B cell (primary cell): ENCODE data around the gene HES4. TPM values are rescaled to one million over a fixed set of nuclear protein-coding genes. Genes with fewer than 3 reads are reported as not detected.

Source experiments
- ATAC-seq: fragments of 200-7000 bp; cut with Tn5 transposase; one replicate; pipeline ENCODE4 v1.10.0; 2021; ENCODE audit warnings: low read depth, mild to moderate bottlenecking, moderate number of reproducible peaks, moderate library complexity
- CTCF ChIA-PET: fragments of 350-600 bp; sonication (Branson Sonifier 250); formaldehyde crosslinking; loops from one replicate; lab custom pipeline; 2021; ENCODE audit warnings: antibody characterized with exemption, inconsistent platforms; lab: Charles Lee
- POLR2A ChIA-PET: fragments of 350-600 bp; sonication (Branson Sonifier 250); formaldehyde crosslinking; loops from one replicate; lab custom pipeline; 2021; ENCODE audit warnings: antibody characterized with exemption; lab: Charles Lee
- DNase-seq: peaks from one replicate; pipeline ENCODE4 v3.0.0; 2013
- H2AFZ ChIP-seq: 2 replicates; pipeline ENCODE4 v1.6.1; 2012; ENCODE audit warnings: mild to moderate bottlenecking, low read depth, low read length; ENCODE audit not compliant: insufficient read depth, poor library complexity, severe bottlenecking
- H3K27ac ChIP-seq, 2 donors: 1 replicate in 1 of 2; 2 replicates in 1 of 2; pipeline ENCODE4 v1.5.1; 2012 to 2013; ENCODE audit warnings: low read length in 2 of 2, mild to moderate bottlenecking in 2 of 2, moderate library complexity in 1 of 2
- H3K27me3 ChIP-seq, 4 experiments: fragments of 200-600 bp in 1 of 4; sonication (generic) in 1 of 4; replicated peaks in 1 of 4; 1 replicate in 2 of 4; 2 replicates in 2 of 4; pipeline versions ENCODE4 v1.6.1 to v1.7.0; 2013 to 2016; ENCODE audit warnings: low read length in 3 of 4, mild to moderate bottlenecking in 2 of 4, mixed read lengths in 1 of 4, moderate library complexity in 1 of 4; ENCODE audit not compliant: insufficient read depth in 4 of 4, control insufficient read depth in 3 of 4; ENCODE audit errors: control extremely low read depth in 1 of 4
- H3K36me3 ChIP-seq, 2 experiments: replicated peaks in 1 of 2; 1 replicate in 1 of 2; 2 replicates in 1 of 2; pipeline versions ENCODE4 v1.6.1 to v1.7.1; 2013; ENCODE audit warnings: low read length in 1 of 2; ENCODE audit not compliant: insufficient read depth in 2 of 2, control insufficient read depth in 1 of 2; ENCODE audit errors: control extremely low read depth in 1 of 2, extremely low read depth in 1 of 2
- H3K4me1 ChIP-seq, 2 donors: fragments of 200-600 bp in 1 of 2; sonication (generic) in 1 of 2; 1 replicate in 1 of 2; 2 replicates in 1 of 2; pipeline versions ENCODE4 v1.5.1 to v1.6.1; 2013 to 2017; ENCODE audit warnings: low read length in 2 of 2; ENCODE audit not compliant: control insufficient read depth in 2 of 2, insufficient read depth in 2 of 2
- H3K4me2 ChIP-seq: replicated peaks from 2 replicates; pipeline ENCODE3; 2012; ENCODE audit warnings: mild to moderate bottlenecking, low read depth, low read length; ENCODE audit not compliant: poor library complexity, severe bottlenecking
- H3K4me3 ChIP-seq, 5 experiments: fragments of 200-600 bp in 1 of 5; sonication (generic) in 1 of 5; 1 replicate in 3 of 5; 2 replicates in 2 of 5; pipeline versions ENCODE4 v1.5.1 to v1.7.0; 2011 to 2016; ENCODE audit warnings: low read length in 4 of 5, mild to moderate bottlenecking in 4 of 5, low read depth in 2 of 5, control low read depth in 1 of 5, moderate library complexity in 1 of 5; ENCODE audit not compliant: insufficient read depth in 1 of 5; ENCODE audit errors: control extremely low read depth in 1 of 5, extremely low read depth in 1 of 5
- H3K79me2 ChIP-seq: fragments of 200-600 bp; sonication (generic); one replicate; pipeline ENCODE4 v1.6.0; 2016; ENCODE audit warnings: low read length; ENCODE audit not compliant: control insufficient read depth, insufficient read depth
- H3K9ac ChIP-seq: fragments of 200-600 bp; sonication (generic); 2 replicates; pipeline ENCODE4 v1.6.1; 2017; ENCODE audit warnings: mild to moderate bottlenecking, low read length, moderate library complexity
- H3K9me3 ChIP-seq, 3 donors: one replicate each; pipeline versions ENCODE4 v1.6.1 to v1.7.1; 2013; ENCODE audit warnings: low read length in 2 of 3; ENCODE audit not compliant: control insufficient read depth in 2 of 3, insufficient read depth in 1 of 3; ENCODE audit errors: control extremely low read depth in 1 of 3
- H4K20me1 ChIP-seq: 2 replicates; pipeline ENCODE4 v1.6.0; 2012; ENCODE audit warnings: mild to moderate bottlenecking, low read length; ENCODE audit not compliant: insufficient read depth, control insufficient read depth, poor library complexity, severe bottlenecking
- H3K27ac Mint-ChIP-seq: one replicate; pipeline ENCODE4 v1.8.0; 2021; ENCODE audit warnings: mixed read lengths
- H3K27me3 Mint-ChIP-seq: one replicate; pipeline ENCODE4 v1.8.0; 2021; ENCODE audit warnings: mixed read lengths
- H3K4me1 Mint-ChIP-seq: one replicate; pipeline ENCODE4 v1.8.0; 2021; ENCODE audit warnings: mixed read lengths
- H3K4me3 Mint-ChIP-seq: one replicate; pipeline ENCODE4 v1.8.0; 2021; ENCODE audit warnings: mixed read lengths
- H3K9me3 Mint-ChIP-seq: one replicate; pipeline ENCODE4 v1.8.0; 2022; ENCODE audit warnings: mixed read lengths; ENCODE audit not compliant: insufficient read depth
- CTCF ChIP-seq: fragments of 200-600 bp; IDR thresholded peaks from one replicate; pipeline ENCODE4 v1.8.0; 2022; ENCODE audit warnings: antibody characterized with exemption, mild to moderate bottlenecking
- EZH2 ChIP-seq: IDR thresholded peaks from 2 replicates; pipeline ENCODE4 v1.6.1; 2012; ENCODE audit warnings: borderline replicate concordance, low read depth, mild to moderate bottlenecking, moderate library complexity, low read length; ENCODE audit not compliant: insufficient read depth, poor library complexity, severe bottlenecking
- WGBS: methylation state at CpG from one replicate; pipeline ENCODE4 v1.1.5; 2013; ENCODE audit warnings: missing lambda C conversion rate; ENCODE audit not compliant: insufficient coverage; 5-methylcytosine and 5-hydroxymethylcytosine counted together
- intact Hi-C: fragments of 100-400 bp; cut with micrococcal nuclease; formaldehyde crosslinking; loops from one replicate; pipeline ENCODE4 v1.10.0; 2022
- polyA plus RNA-seq: library from polyadenylated mRNA; depleted of rRNA; stranded (reverse); fragments of >200 nt; gene quantifications from 2 replicates; pipeline ENCODE4 v1.2.3, GENCODE V29; 2012
- total RNA-seq, 2 donors: library from RNA; stranded (reverse); fragments of 120-200 nt in 1 of 2; gene quantifications; 1 replicate in 1 of 2; 2 replicates in 1 of 2; pipeline versions ENCODE4 v1.2.3 to v1.2.4, GENCODE V29; 2013 to 2022

The HES4 gene
- total and polyA plus RNA-seq, 2 donors (not counting 1 experiment from before 2014, with no cell fraction given), result 3.2 to 4.5 TPM

DNA sequence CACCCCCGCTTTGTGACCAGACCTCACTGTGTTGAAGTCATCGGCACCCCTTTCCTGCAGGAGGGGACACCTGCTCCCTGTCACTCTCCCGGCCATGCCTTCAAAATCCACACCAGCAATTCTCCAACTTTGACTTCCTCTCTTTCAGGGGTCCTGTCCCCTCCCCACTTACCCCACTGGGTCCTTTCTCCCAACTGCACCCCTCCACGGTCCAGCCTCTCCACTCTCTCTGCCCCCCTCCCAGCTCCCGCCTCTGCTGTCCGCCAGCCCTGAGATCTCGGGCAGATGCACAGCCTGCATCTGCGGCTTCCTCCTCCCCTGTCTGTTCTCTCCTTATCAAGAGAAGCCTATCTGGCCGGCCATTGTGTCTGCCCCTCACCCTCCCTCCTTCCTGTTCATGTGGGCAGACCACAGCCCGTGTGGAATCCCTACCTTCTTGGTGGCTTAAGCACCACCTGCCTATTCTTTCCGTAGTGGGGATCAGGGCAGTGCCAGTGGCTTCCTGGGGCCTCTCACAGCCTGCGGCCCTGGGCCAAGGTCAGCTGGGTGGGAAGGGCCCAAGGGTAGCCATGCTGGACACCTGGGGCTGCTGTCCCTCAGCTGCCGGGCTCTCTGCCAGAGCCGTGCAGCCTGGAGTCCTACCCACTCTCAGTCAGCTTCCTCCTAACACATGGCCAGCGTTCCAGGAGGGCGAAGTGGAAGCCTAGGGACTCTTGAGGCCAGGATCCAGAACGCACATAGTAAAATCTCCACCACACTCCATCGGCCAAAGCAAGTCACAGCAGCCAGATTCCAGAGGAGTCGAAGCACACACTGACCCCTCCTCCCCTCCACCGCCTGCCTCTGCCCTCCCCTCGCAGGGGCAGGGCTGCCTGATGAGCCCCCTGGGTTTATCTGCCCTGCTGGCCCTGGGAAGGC is 5.1 kb upstream of the HES4 start:
- Mint-ChIP-seq H3K27ac (no peak overlapping the region), H3K4me1 (peaks cover 23% of the 10 kb centered on the region), H3K27me3 (peaks cover 30% of the 10 kb centered on the region), H3K9me3 (no peaks in the 10 kb centered on the region), H3K4me3 (no peak overlapping the region)
- ATAC-seq, result no peak
- TF ChIP-seq CTCF (no peak), EZH2 (no peak)
- Histone ChIP-seq H3K36me3 (no peaks in the 10 kb centered on the region), H3K4me2 (no peak overlapping the region), H3K9ac (no peak overlapping the region), H3K4me3 (no peak overlapping the region), H3K27me3 (peaks cover 0 to 63% (median 38%) of the 10 kb centered on the region in 4 experiments), H3K27ac (no peak overlapping the region), H4K20me1 (no peaks in the 10 kb centered on the region), H3K79me2 (no peaks in the 10 kb centered on the region), H3K9me3 (peaks cover 0 to 17% (median 0%) of the 10 kb centered on the region in 3 donors), H3K4me1 (peaks cover 25 to 38% of the 10 kb centered on the region in 2 donors), H2AFZ (no peak overlapping the region)
- ChIA-PET CTCF (interaction anchor here (0.6 to 1.1 kb wide), 2 partner anchors 9 to 571 kb away, joined by 3 read pairs; partner anchors contain the start of gene ISG15), POLR2A (no interaction called here)
- intact Hi-C loops, result no loop called here
- 9% methylated on average over 20 of the region's 21 CpGs for WGBS
- DNase-seq, result peak; percentile 41

GRCh38 chr1:1004420-1004779 is 4.5 kb upstream of the HES4 start:
- TF ChIP-seq CTCF (no peak), EZH2 (no peak)
- 55% methylated on average over 7 of the region's 7 CpGs for WGBS
- no peaks in the 10 kb centered on the region for H3K36me3 ChIP-seq
- Mint-ChIP-seq H3K9me3 (no peaks in the 10 kb centered on the region), H3K27me3 (peaks cover 30% of the 10 kb centered on the region), H3K4me3 (no peak overlapping the region), H3K4me1 (peaks cover 23% of the 10 kb centered on the region), H3K27ac (no peak overlapping the region)
- H3K79me2 ChIP-seq, result no peaks in the 10 kb centered on the region
- no peak overlapping the region for H3K27ac ChIP-seq
- H3K27me3 ChIP-seq, result peaks cover 0 to 66% (median 39%) of the 10 kb centered on the region in 4 experiments
- H2AFZ ChIP-seq, result no peak overlapping the region
- CTCF ChIA-PET, result interaction anchor here (1.1 kb wide), 1 partner anchor 9 kb away, joined by 3 read pairs; the partner anchor contains the start of gene ISG15
- H3K4me2 ChIP-seq, result no peak overlapping the region
- H3K4me3 ChIP-seq, result no peak overlapping the region
- no peak for DNase-seq
- H4K20me1 ChIP-seq, result no peaks in the 10 kb centered on the region
- intact Hi-C loops, result no loop called here
- ATAC-seq, result no peak
- peaks cover 28 to 42% of the 10 kb centered on the region in 2 donors for H3K4me1 ChIP-seq
- no peak overlapping the region for H3K9ac ChIP-seq
- POLR2A ChIA-PET, result no interaction called here
- H3K9me3 ChIP-seq, result peaks cover 0 to 18% (median 0%) of the 10 kb centered on the region in 3 donors
